ENCODE measurements around the gene LGALS16. TPM values are rescaled to one million over a fixed set of nuclear protein-coding genes. Genes with fewer than 3 reads are reported as not detected.
A peak's percentile ranks its signal among the peaks of the same experiment; 100 is the strongest.

The LGALS16 gene
- total and polyA plus RNA-seq, 5 donors from 2014 or later, result not detected

DNA sequence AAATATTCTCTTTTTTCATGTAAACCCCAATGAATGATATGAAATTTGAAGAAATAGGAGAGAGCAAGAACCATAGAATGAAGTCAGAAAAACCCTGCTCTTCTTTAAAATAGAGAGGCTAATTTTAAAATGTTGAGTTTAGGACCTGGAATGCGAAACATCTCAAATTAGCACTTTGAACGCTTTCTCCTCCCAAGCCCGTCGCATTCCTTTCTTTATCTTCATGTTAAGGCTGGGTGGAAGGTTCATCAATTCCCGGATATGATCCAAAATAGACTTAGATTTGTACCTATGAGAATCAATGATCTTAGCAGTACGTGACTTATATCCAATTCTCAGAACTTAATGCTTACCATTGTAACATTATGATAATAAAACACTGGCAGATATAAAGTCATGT is 24.1 kb upstream of the LGALS16 start:
- H3K4me1 ChIP-seq (ENCODE audit: control insufficient read depth, insufficient read depth, low read length, poor library complexity, severe bottlenecking), result no peaks in the 10 kb centered on the region
- H3K27me3 Mint-ChIP-seq, result peaks cover 26% of the 10 kb centered on the region

DNA sequence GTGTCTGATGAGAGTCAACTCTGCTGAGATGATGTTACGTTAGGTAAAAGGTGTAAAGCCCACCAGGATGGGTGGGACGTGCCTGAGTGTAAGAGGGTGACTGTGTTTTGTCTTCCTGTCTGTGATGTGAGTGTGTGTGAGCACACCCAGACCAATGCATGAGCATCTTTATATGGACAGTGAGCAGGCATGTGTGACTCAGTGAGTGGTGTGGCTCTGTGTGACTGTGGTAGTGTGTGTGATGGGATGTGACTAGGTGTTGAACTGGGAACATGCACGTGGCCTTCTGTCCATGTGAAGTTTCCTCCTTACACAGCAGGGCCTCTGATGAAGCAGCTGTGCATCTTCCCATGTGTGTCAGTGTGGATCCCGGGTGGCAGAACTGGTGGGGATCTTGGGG is 17.8 kb upstream of the LGALS16 start:
- H3K4me3 Mint-ChIP-seq, result no peak overlapping the region
- no peak for ATAC-seq (ENCODE audit: low read depth in 2 of 2)
- H3K27ac ChIP-seq (ENCODE audit: insufficient read depth, low read length, poor library complexity, severe bottlenecking), result no peak overlapping the region
- no peaks in the 10 kb centered on the region for H3K36me3 ChIP-seq (ENCODE audit: control insufficient read depth, insufficient read depth, low read length)
- no peak overlapping the region for H3K27ac Mint-ChIP-seq
- H3K4me3 ChIP-seq (ENCODE audit: low read depth, low read length), result no peak overlapping the region
- peaks cover 44% of the 10 kb centered on the region for H3K27me3 Mint-ChIP-seq
- DNase-seq, result no peak
- H3K9me3 Mint-ChIP-seq, result peaks cover 0 to 7% (median 0%) of the 10 kb centered on the region in 7 donors
- no peaks in the 10 kb centered on the region for H3K9me3 ChIP-seq (ENCODE audit: control insufficient read depth in 2 of 2, low read length in 2 of 2)
- no peaks in the 10 kb centered on the region for H3K4me1 Mint-ChIP-seq
- H3K36me3 Mint-ChIP-seq, result no peaks in the 10 kb centered on the region
- H3K4me1 ChIP-seq (ENCODE audit: control insufficient read depth, insufficient read depth, low read length, poor library complexity, severe bottlenecking), result no peaks in the 10 kb centered on the region
- H3K27me3 ChIP-seq (ENCODE audit: control insufficient read depth, insufficient read depth, low read length), result peaks cover 33% of the 10 kb centered on the region

More for the DNA sequence above, 24.1 kb upstream of the LGALS16 start:
- Mint-ChIP-seq H3K9me3 (peaks cover 0 to 7% (median 0%) of the 10 kb centered on the region in 7 donors), H3K4me1 (no peaks in the 10 kb centered on the region), H3K4me3 (no peak overlapping the region), H3K27ac (no peak overlapping the region), H3K36me3 (no peaks in the 10 kb centered on the region)
- H3K4me3 ChIP-seq (ENCODE audit: low read depth, low read length), result no peak overlapping the region
- ATAC-seq (ENCODE audit: low read depth in 2 of 2) (no peak), DNase-seq (no peak)
- no peaks in the 10 kb centered on the region for H3K36me3 ChIP-seq (ENCODE audit: control insufficient read depth, insufficient read depth, low read length)
- no peaks in the 10 kb centered on the region for H3K9me3 ChIP-seq (ENCODE audit: control insufficient read depth in 2 of 2, low read length in 2 of 2)
- H3K27ac ChIP-seq (ENCODE audit: insufficient read depth, low read length, poor library complexity, severe bottlenecking), result no peak overlapping the region
- H3K27me3 ChIP-seq (ENCODE audit: control insufficient read depth, insufficient read depth, low read length), result peaks cover 7% of the 10 kb centered on the region

- Histone ChIP-seq H3K27me3 (ENCODE audit: control insufficient read depth, insufficient read depth, low read length) (peaks cover 28% of the 10 kb centered on the region), H3K36me3 (ENCODE audit: control insufficient read depth, insufficient read depth, low read length) (no peaks in the 10 kb centered on the region), H3K4me3 (ENCODE audit: low read depth, low read length) (no peak overlapping the region), H3K9me3 (ENCODE audit: control insufficient read depth in 2 of 2, low read length in 2 of 2) (no peaks in the 10 kb centered on the region), H3K4me1 (ENCODE audit: control insufficient read depth, insufficient read depth, low read length, poor library complexity, severe bottlenecking) (no peaks in the 10 kb centered on the region), H3K27ac (ENCODE audit: insufficient read depth, low read length, poor library complexity, severe bottlenecking) (no peak overlapping the region)
- no peak overlapping the region for H3K4me3 Mint-ChIP-seq
- H3K27ac Mint-ChIP-seq, result no peak overlapping the region
- H3K4me1 Mint-ChIP-seq, result peaks cover 0 to 2% (median 0%) of the 10 kb centered on the region in 4 donors
- DNase-seq (no peak), ATAC-seq (ENCODE audit: low read depth in 2 of 2) (no peak)
- H3K36me3 Mint-ChIP-seq, result no peaks in the 10 kb centered on the region
- peaks cover 25% of the 10 kb centered on the region for H3K27me3 Mint-ChIP-seq
- H3K9me3 Mint-ChIP-seq, result peaks cover 0 to 3% (median 0%) of the 10 kb centered on the region in 7 donors
Measured at GRCh38 chr19:39641773-39642172, 13.9 kb upstream of the LGALS16 start.

GRCh38 chr19:39643591-39643990 is 12.1 kb upstream of the LGALS16 start:
- H3K27ac ChIP-seq (ENCODE audit: insufficient read depth, low read length, poor library complexity, severe bottlenecking), result no peak overlapping the region
- peaks cover 0 to 2% (median 0%) of the 10 kb centered on the region in 4 donors for H3K4me1 Mint-ChIP-seq
- H3K27me3 Mint-ChIP-seq, result peaks cover 32% of the 10 kb centered on the region

DNA sequence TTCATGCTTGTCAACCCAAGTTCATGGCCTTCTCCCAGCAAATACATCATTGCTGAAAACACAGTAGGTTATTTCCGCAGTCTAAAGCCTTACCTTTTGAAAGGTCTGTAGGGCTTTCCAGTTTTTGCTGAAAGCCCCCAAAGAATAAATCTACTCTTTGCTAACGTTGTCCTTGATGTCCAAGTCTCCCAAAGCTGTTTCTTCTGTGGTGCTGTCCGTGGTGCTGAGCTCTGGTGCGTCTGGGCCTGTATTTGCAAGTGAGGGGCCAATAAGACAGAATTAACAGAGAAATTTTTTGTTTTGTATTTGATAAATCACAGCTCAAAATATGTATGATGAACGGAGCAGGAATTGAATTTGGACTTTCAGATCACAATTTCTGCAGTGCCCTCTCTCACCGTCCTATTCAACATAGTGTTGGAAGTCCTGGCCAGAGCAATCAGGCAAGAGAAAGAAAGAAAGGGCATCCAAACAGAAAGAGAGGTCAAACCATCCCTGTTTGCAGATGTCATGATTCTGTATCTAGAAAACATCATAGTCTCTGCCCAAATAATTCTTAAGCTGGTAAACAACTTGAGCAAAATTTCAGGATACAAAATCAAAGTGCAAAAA is 9.8 kb upstream of the LGALS16 start:
- H3K36me3 Mint-ChIP-seq, result no peaks in the 10 kb centered on the region
- Histone ChIP-seq H3K36me3 (ENCODE audit: control insufficient read depth, insufficient read depth, low read length) (no peaks in the 10 kb centered on the region), H3K27ac (ENCODE audit: insufficient read depth, low read length, poor library complexity, severe bottlenecking) (no peak overlapping the region), H3K4me1 (ENCODE audit: control insufficient read depth, insufficient read depth, low read length, poor library complexity, severe bottlenecking) (no peaks in the 10 kb centered on the region), H3K9me3 (ENCODE audit: control insufficient read depth in 2 of 2, low read length in 2 of 2) (no peaks in the 10 kb centered on the region), H3K27me3 (ENCODE audit: control insufficient read depth, insufficient read depth, low read length) (peaks cover 18% of the 10 kb centered on the region), H3K4me3 (ENCODE audit: low read depth, low read length) (no peak overlapping the region)
- H3K4me3 Mint-ChIP-seq, result no peak overlapping the region
- peak in 1 of 3 donors; percentile 17 for DNase-seq
- H3K27ac Mint-ChIP-seq, result no peak overlapping the region
- peaks cover 0 to 7% (median 0%) of the 10 kb centered on the region in 7 donors for H3K9me3 Mint-ChIP-seq
- H3K4me1 Mint-ChIP-seq, result peaks cover 0 to 2% (median 0%) of the 10 kb centered on the region in 4 donors
- peaks cover 19% of the 10 kb centered on the region for H3K27me3 Mint-ChIP-seq
- ATAC-seq (ENCODE audit: low read depth in 2 of 2), result no peak

More at GRCh38 chr19:39643591-39643990, 12.1 kb upstream of the LGALS16 start:
- no peak overlapping the region for H3K4me3 Mint-ChIP-seq
- Histone ChIP-seq H3K9me3 (ENCODE audit: control insufficient read depth in 2 of 2, low read length in 2 of 2) (no peaks in the 10 kb centered on the region), H3K4me3 (ENCODE audit: low read depth, low read length) (no peak overlapping the region), H3K36me3 (ENCODE audit: control insufficient read depth, insufficient read depth, low read length) (no peaks in the 10 kb centered on the region), H3K27me3 (ENCODE audit: control insufficient read depth, insufficient read depth, low read length) (peaks cover 24% of the 10 kb centered on the region), H3K4me1 (ENCODE audit: control insufficient read depth, insufficient read depth, low read length, poor library complexity, severe bottlenecking) (no peaks in the 10 kb centered on the region)
- no peaks in the 10 kb centered on the region for H3K36me3 Mint-ChIP-seq
- peaks cover 0 to 3% (median 0%) of the 10 kb centered on the region in 7 donors for H3K9me3 Mint-ChIP-seq
- no peak overlapping the region for H3K27ac Mint-ChIP-seq
- ATAC-seq (ENCODE audit: low read depth in 2 of 2) (no peak), DNase-seq (no peak)

DNA sequence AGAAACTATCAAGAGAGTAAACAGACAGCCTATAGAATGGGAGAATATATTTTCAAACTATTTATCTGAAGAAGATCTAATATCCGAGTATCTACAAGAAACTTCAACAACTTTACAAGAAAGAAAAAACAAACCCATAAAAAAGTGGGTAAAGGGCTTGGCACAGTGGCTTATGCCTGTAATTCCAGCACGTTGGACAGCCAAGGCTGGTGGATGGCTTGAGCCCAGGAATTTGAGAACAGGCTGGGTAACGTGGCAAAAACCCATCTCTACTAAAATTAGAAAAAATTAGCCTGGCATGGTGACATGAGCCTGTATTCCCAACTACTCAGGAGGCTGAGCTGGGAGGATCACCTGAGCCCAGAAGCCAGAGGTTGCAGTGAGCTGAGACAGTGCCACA is 7.8 kb upstream of the LGALS16 start:
- Histone ChIP-seq H3K27ac (ENCODE audit: insufficient read depth, low read length, poor library complexity, severe bottlenecking) (no peak overlapping the region), H3K36me3 (ENCODE audit: control insufficient read depth, insufficient read depth, low read length) (no peaks in the 10 kb centered on the region), H3K4me3 (ENCODE audit: low read depth, low read length) (no peak overlapping the region), H3K4me1 (ENCODE audit: control insufficient read depth, insufficient read depth, low read length, poor library complexity, severe bottlenecking) (no peaks in the 10 kb centered on the region), H3K27me3 (ENCODE audit: control insufficient read depth, insufficient read depth, low read length) (peaks cover 7% of the 10 kb centered on the region), H3K9me3 (ENCODE audit: control insufficient read depth in 2 of 2, low read length in 2 of 2) (no peaks in the 10 kb centered on the region)
- Mint-ChIP-seq H3K27ac (no peak overlapping the region), H3K36me3 (no peaks in the 10 kb centered on the region), H3K4me1 (peaks cover 0 to 2% (median 0%) of the 10 kb centered on the region in 4 donors), H3K27me3 (peaks cover 14% of the 10 kb centered on the region), H3K4me3 (no peak overlapping the region), H3K9me3 (peaks cover 0 to 7% (median 0%) of the 10 kb centered on the region in 7 donors)
- ATAC-seq (ENCODE audit: low read depth in 2 of 2) (no peak), DNase-seq (no peak)

DNA sequence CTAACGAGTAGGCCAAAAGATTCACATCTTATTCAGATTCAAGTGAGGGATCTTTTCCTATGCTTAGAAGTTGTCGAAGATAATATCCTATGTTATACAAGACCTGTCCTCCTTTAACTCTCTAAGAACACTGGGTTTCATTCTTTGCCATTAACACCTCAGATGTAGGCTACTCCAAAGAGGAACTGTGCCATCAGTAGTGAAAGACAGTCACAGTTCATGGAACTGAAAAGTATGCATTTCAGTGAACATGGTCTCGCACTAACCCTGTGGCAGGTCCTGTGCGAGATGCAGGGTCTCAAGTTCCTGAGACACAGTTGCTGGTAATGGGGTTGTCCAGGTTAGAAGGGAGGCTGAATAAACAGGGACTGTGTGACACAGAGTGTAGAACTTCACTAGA is 4.1 kb downstream of the LGALS16 start:
- peaks cover 26% of the 10 kb centered on the region for H3K27me3 Mint-ChIP-seq
- ATAC-seq (ENCODE audit: low read depth in 2 of 2), result no peak
- H3K36me3 ChIP-seq (ENCODE audit: control insufficient read depth, insufficient read depth, low read length), result no peaks in the 10 kb centered on the region
- no peaks in the 10 kb centered on the region for H3K9me3 ChIP-seq (ENCODE audit: control insufficient read depth in 2 of 2, low read length in 2 of 2)
- no peaks in the 10 kb centered on the region for H3K4me1 Mint-ChIP-seq
- H3K27ac Mint-ChIP-seq, result no peak overlapping the region
- no peak overlapping the region for H3K4me3 ChIP-seq (ENCODE audit: low read depth, low read length)
- peaks cover 10% of the 10 kb centered on the region for H3K27me3 ChIP-seq (ENCODE audit: control insufficient read depth, insufficient read depth, low read length)
- no peaks in the 10 kb centered on the region for H3K36me3 Mint-ChIP-seq
- H3K9me3 Mint-ChIP-seq, result peaks cover 0 to 3% (median 0%) of the 10 kb centered on the region in 7 donors
- DNase-seq, result no peak
- no peak overlapping the region for H3K4me3 Mint-ChIP-seq
- H3K27ac ChIP-seq (ENCODE audit: insufficient read depth, low read length, poor library complexity, severe bottlenecking), result no peak overlapping the region
- H3K4me1 ChIP-seq (ENCODE audit: control insufficient read depth, insufficient read depth, low read length, poor library complexity, severe bottlenecking), result no peaks in the 10 kb centered on the region

- H3K9me3 Mint-ChIP-seq, result peaks cover 0 to 8% (median 0%) of the 10 kb centered on the region in 7 donors
- peaks cover 24% of the 10 kb centered on the region for H3K27me3 Mint-ChIP-seq
- ATAC-seq (ENCODE audit: low read depth in 2 of 2), result no peak
Measured at GRCh38 chr19:39660661-39661060, 4.9 kb downstream of the LGALS16 start.

More at GRCh38 chr19:39660661-39661060, 4.9 kb downstream of the LGALS16 start:
- no peak overlapping the region for H3K27ac Mint-ChIP-seq
- no peaks in the 10 kb centered on the region for H3K4me1 Mint-ChIP-seq
- Histone ChIP-seq H3K27ac (ENCODE audit: insufficient read depth, low read length, poor library complexity, severe bottlenecking) (no peak overlapping the region), H3K27me3 (ENCODE audit: control insufficient read depth, insufficient read depth, low read length) (peaks cover 11% of the 10 kb centered on the region), H3K4me1 (ENCODE audit: control insufficient read depth, insufficient read depth, low read length, poor library complexity, severe bottlenecking) (no peaks in the 10 kb centered on the region), H3K9me3 (ENCODE audit: control insufficient read depth in 2 of 2, low read length in 2 of 2) (peaks cover 0 to 2% of the 10 kb centered on the region in 2 experiments), H3K36me3 (ENCODE audit: control insufficient read depth, insufficient read depth, low read length) (no peaks in the 10 kb centered on the region), H3K4me3 (ENCODE audit: low read depth, low read length) (no peak overlapping the region)
- H3K4me3 Mint-ChIP-seq, result no peak overlapping the region
- no peak for DNase-seq
- H3K36me3 Mint-ChIP-seq, result no peaks in the 10 kb centered on the region
